ENCODE measurements around the gene COL4A1. TPM values are rescaled to one million over a fixed set of nuclear protein-coding genes. Genes with fewer than 3 reads are reported as not detected.
"Not testable (repeated sequence)": the region's sequence is repeated elsewhere in the genome, so short reads cannot be mapped to it uniquely, and the experiment has no call there.

Gene COL4A1
- total RNA-seq, 8 experiments from 2014 or later = 1.0 to 466 (median 5.0) TPM

- H3K27ac ChIP-seq = no peak overlapping the region
- H3K4me3 ChIP-seq = no peak overlapping the region
- WGBS, 10 experiments = 54 to 100% (median 83%) methylated on average over 1 to 4 of the region's 7 CpGs; no CpG with 5 or more reads in 6 of the 10 experiments
- peaks cover 0 to 4% of the 10 kb centered on the region in 2 donors for H3K4me1 ChIP-seq (replicated peaks in 1 of 2)
- ATAC-seq (replicated peaks in 6 of 8) = peak in 1 of 8 experiments; percentile 21
- in situ Hi-C loops (cut with MboI; ENCODE audit: low pct_unique_long_range_greater_than_20kb in 2 of 9, low sequenced_read_pairs in 9 of 9, unreplicated experiment in 9 of 9) = no loop called here
Observed at GRCh38 chr13:110327051-110327721, 20.2 kb upstream of the COL4A1 start.

- Histone ChIP-seq H3K4me1 (replicated peaks in 1 of 2) (peaks cover 0 to 4% of the 10 kb centered on the region in 2 donors), H3K4me3 (no peak overlapping the region), H3K27ac (no peak overlapping the region)
- in situ Hi-C loops (cut with MboI; ENCODE audit: low pct_unique_long_range_greater_than_20kb in 2 of 9, low sequenced_read_pairs in 9 of 9, unreplicated experiment in 9 of 9) = no loop called here
- WGBS, 10 experiments = 81 to 100% (median 92%) methylated on average over 1 to 6 of the region's 12 CpGs; no CpG with 5 or more reads in 5 of the 10 experiments
- no peak for ATAC-seq (replicated peaks in 6 of 8)
Observed at GRCh38 chr13:110326263-110326904, 19.4 kb upstream of the COL4A1 start.

- ATAC-seq (replicated peaks in 6 of 8) = no peak
- no peak overlapping the region for H3K27ac ChIP-seq
- in situ Hi-C loops (cut with MboI; ENCODE audit: low pct_unique_long_range_greater_than_20kb in 2 of 9, low sequenced_read_pairs in 9 of 9, unreplicated experiment in 9 of 9) = no loop called here
- 17 to 100% (median 100%) methylated on average over 1 to 3 of the region's 10 CpGs; no CpG with 5 or more reads in 3 of the 10 experiments for whole genome bisulfite sequencing, 10 experiments
- no peak overlapping the region for H3K4me3 ChIP-seq
- peaks cover 0 to 4% of the 10 kb centered on the region in 2 donors for H3K4me1 ChIP-seq (replicated peaks in 1 of 2)
Observed at GRCh38 chr13:110324026-110324749, 17.2 kb upstream of the COL4A1 start.

GRCh38 chr13:110323172-110323891 is 16.4 kb upstream of the COL4A1 start:
- no peak for ATAC-seq (replicated peaks in 6 of 8)
- H3K4me3 ChIP-seq = no peak overlapping the region
- H3K4me1 ChIP-seq (replicated peaks in 1 of 2) = peaks cover 0 to 4% of the 10 kb centered on the region in 2 donors
- H3K27ac ChIP-seq = no peak overlapping the region
- in situ Hi-C loops (cut with MboI; ENCODE audit: low pct_unique_long_range_greater_than_20kb in 2 of 9, low sequenced_read_pairs in 9 of 9, unreplicated experiment in 9 of 9) = no loop called here
- WGBS, 10 experiments = 13 to 100% (median 83%) methylated on average over 1 to 7 of the region's 8 CpGs; no CpG with 5 or more reads in 2 of the 10 experiments

- WGBS, 10 experiments = 80 to 100% (median 91%) methylated on average over 1 to 7 of the region's 7 CpGs; no CpG with 5 or more reads in 4 of the 10 experiments
- no peak for ATAC-seq (replicated peaks in 6 of 8)
- in situ Hi-C loops (cut with MboI; ENCODE audit: low pct_unique_long_range_greater_than_20kb in 2 of 9, low sequenced_read_pairs in 9 of 9, unreplicated experiment in 9 of 9) = no loop called here
- no peak overlapping the region for H3K27ac ChIP-seq
- peaks cover 0 to 4% of the 10 kb centered on the region in 2 donors for H3K4me1 ChIP-seq (replicated peaks in 1 of 2)
- H3K4me3 ChIP-seq = no peak overlapping the region
Observed at GRCh38 chr13:110322828-110323171, 15.8 kb upstream of the COL4A1 start.

GRCh38 chr13:110322126-110322827 is 15.3 kb upstream of the COL4A1 start:
- peaks cover 0 to 3% of the 10 kb centered on the region in 2 donors for H3K4me1 ChIP-seq (replicated peaks in 1 of 2)
- ATAC-seq (replicated peaks in 6 of 8) = no peak
- H3K4me3 ChIP-seq = no peak overlapping the region
- in situ Hi-C loops (cut with MboI; ENCODE audit: low pct_unique_long_range_greater_than_20kb in 2 of 9, low sequenced_read_pairs in 9 of 9, unreplicated experiment in 9 of 9) = no loop called here
- 80 to 93% (median 91%) methylated on average over 1 to 11 of the region's 16 CpGs; no CpG with 5 or more reads in 3 of the 10 experiments for WGBS, 10 experiments
- no peak overlapping the region for H3K27ac ChIP-seq

- H3K4me3 ChIP-seq; in situ Hi-C loops (cut with MboI; ENCODE audit: low pct_unique_long_range_greater_than_20kb in 2 of 9, low sequenced_read_pairs in 9 of 9, unreplicated experiment in 9 of 9); ATAC-seq (replicated peaks in 6 of 8); H3K27ac ChIP-seq; H3K4me1 ChIP-seq (replicated peaks in 1 of 2): not testable (repeated sequence)
- WGBS, 10 experiments = 50 to 100% (median 85%) methylated on average over 1 to 3 of the region's 3 CpGs; no CpG with 5 or more reads in 1 of the 10 experiments
Observed at GRCh38 chr13:110321573-110321972, 14.6 kb upstream of the COL4A1 start.

- no peak overlapping the region for H3K27ac ChIP-seq
- no peak overlapping the region for H3K4me3 ChIP-seq
- in situ Hi-C loops (cut with MboI; ENCODE audit: low pct_unique_long_range_greater_than_20kb in 2 of 9, low sequenced_read_pairs in 9 of 9, unreplicated experiment in 9 of 9) = no loop called here
- no peaks in the 10 kb centered on the region for H3K4me1 ChIP-seq (replicated peaks in 1 of 2)
- WGBS, 10 experiments = 34 to 100% (median 52%) methylated on average over 1 to 2 of the region's 2 CpGs; no CpG with 5 or more reads in 1 of the 10 experiments
- no peak for ATAC-seq (replicated peaks in 6 of 8)
Observed at GRCh38 chr13:110320645-110321044, 13.7 kb upstream of the COL4A1 start.

GRCh38 chr13:110319774-110320509 is 13.0 kb upstream of the COL4A1 start:
- Histone ChIP-seq H3K4me1 (replicated peaks in 1 of 2) (no peaks in the 10 kb centered on the region), H3K4me3 (no peak overlapping the region), H3K27ac (no peak overlapping the region)
- 65 to 100% (median 88%) methylated on average over 1 to 11 of the region's 19 CpGs; no CpG with 5 or more reads in 1 of the 10 experiments for WGBS, 10 experiments
- ATAC-seq (replicated peaks in 6 of 8) = peak in 3 of 8 experiments; percentile 9 to 49 (median 41)
- in situ Hi-C loops (cut with MboI; ENCODE audit: low pct_unique_long_range_greater_than_20kb in 2 of 9, low sequenced_read_pairs in 9 of 9, unreplicated experiment in 9 of 9) = no loop called here

GRCh38 chr13:110319397-110319773 is 12.4 kb upstream of the COL4A1 start:
- H3K4me3 ChIP-seq = no peak overlapping the region
- no peak overlapping the region for H3K27ac ChIP-seq
- WGBS, 10 experiments = 0 to 89% (median 80%) methylated on average over 1 to 4 of the region's 4 CpGs; no CpG with 5 or more reads in 5 of the 10 experiments
- H3K4me1 ChIP-seq (replicated peaks in 1 of 2) = no peaks in the 10 kb centered on the region
- no peak for ATAC-seq (replicated peaks in 6 of 8)
- in situ Hi-C loops (cut with MboI; ENCODE audit: low pct_unique_long_range_greater_than_20kb in 2 of 9, low sequenced_read_pairs in 9 of 9, unreplicated experiment in 9 of 9) = no loop called here

GRCh38 chr13:110318920-110319319 is 12.0 kb upstream of the COL4A1 start:
- Histone ChIP-seq H3K4me3 (no peak overlapping the region), H3K27ac (no peak overlapping the region), H3K4me1 (replicated peaks in 1 of 2) (no peaks in the 10 kb centered on the region)
- no peak for ATAC-seq (replicated peaks in 6 of 8)
- in situ Hi-C loops (cut with MboI; ENCODE audit: low pct_unique_long_range_greater_than_20kb in 2 of 9, low sequenced_read_pairs in 9 of 9, unreplicated experiment in 9 of 9) = no loop called here
- WGBS, 10 experiments = 50 to 100% (median 83%) methylated on average over 1 to 5 of the region's 7 CpGs; no CpG with 5 or more reads in 1 of the 10 experiments
